ENCODE data around the gene CCL28.
A peak's percentile ranks its signal among the peaks of the same experiment; 100 is the strongest.
"Not testable (repeated sequence)": the region's sequence is repeated elsewhere in the genome, so short reads cannot be mapped to it uniquely, and the experiment has no call there.

CCL28 gene, protein sequence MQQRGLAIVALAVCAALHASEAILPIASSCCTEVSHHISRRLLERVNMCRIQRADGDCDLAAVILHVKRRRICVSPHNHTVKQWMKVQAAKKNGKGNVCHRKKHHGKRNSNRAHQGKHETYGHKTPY

DNA sequence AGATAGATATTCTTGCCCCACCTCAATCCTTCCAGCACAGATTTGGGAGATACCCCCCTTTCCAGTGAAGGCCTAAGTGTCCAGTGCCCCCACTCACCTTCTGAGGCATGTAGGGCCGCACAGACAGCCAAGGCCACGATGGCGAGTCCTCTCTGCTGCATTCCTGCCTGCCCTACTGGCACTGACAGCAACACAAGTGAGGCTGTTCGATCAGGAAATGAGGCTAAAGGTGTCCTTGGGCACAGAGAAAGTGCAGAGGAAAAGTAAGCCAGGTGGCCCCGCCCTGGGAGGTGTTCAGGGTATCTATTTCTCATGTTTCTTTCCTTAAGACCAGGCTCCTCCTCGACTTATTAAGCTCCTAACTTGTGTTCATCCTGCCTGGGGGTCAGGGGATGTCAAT is at the start of gene CCL28:
Gene CCL28 (minus strand): TSS at position 236 of the 400 bp plus-strand sequence. CDS start 75 bp downstream, at position 161.
- no peak for DNase-seq

DNA sequence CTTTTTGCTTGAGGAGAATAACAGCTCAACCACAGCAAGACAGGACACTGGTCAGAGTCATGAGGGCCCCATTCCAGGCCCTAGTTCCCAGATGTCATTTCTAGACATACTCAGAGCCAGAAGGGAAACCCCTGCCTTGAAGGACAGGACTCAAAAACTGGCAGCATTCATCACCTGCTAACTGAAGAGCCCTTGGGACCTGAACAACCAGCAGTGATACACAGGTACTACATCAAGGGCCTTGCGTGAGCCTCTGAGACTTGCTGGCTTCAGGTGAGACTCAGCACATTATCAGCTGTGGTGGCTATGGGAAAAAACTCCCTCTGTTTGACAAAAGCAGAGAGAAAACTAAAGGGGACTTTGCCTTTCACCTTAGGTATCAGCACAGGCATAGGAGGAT is 48.9 kb upstream of the CCL28 start:
- no peak for DNase-seq

DNA sequence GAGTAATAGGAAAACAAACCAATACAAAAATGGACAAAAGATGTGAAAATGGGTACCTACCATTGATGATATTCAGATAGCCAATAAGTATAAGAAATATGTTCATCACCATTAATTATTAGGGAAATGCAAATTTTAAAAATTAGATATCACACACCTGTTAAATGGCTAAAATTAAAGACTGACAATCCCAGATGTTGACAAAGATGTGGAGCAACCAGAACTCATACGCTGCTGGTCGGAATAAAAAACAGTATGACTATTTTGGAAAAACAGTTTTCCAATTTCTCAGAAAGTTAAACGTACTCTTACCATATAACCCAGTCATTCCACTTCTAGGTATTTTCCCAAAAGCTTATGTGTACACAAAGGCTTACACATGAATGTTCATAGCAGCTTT is 44.4 kb upstream of the CCL28 start:
- no peak for DNase-seq

DNA sequence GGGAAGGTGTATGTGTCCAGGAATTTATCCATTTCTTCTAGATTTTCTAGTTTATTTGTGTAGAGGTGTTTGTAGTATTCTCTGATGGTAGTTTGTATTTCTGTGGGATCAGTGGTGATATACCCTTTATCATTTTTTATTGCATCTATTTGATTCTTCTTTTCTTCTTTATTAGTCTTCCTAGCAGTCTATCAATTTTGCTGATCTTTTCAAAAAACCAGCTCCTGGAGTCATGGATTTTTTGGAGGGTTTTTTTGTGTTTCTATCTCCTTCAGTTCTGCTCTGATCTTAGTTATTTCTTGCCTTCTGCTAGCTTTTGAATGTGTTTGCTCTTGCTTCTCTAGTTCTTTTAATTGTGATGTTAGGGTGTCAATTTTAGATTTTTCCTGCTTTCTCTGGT is 29.4 kb upstream of the CCL28 start:
- DNase-seq: not testable (repeated sequence)

DNA sequence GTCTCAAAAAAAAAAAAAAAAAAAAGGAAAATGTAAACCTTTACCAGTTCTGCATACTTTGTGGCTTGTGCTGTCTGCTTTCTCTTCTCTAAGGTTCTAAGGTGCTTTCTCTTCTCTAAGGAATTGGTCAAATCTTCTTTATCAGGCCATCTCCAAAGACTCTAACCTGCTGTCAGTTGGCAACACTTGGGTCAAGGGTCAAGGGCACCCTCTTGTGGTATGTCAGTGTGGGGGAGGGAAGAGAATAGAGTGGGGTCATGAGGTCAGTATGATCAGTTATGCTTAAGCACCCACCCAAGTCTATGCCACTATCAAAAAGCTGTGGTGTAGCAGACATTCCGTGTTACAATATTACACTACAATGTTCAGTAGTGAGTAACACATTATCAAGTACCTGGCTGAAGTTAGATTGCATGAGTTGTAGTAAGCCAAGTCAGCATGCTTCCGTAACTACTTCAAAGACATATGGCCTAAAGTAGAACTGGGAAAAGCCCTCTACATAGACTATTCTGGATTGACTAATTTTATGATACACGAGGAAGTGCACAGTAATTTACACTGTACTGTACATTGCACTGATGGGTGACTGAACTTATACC is 25.0 kb upstream of the CCL28 start:
- no peak for DNase-seq

DNA sequence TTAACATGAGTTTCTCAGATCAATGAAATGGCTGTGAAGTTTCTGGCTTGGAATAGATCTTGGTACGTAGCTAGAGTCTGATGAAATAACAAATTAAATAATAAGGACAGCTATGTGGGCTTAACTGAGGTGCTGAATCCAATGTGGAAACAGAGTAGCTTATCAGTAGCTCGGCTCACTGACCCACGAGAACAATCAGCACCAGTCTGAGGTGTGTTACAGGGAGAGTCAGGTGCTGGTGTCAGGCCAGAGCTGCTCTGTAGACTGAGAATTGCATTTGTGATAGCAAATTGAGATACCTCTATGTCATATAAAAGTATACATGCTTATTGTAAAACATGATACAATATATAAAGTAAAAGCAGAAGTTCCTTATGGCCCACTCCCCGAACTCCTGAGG is 21.2 kb upstream of the CCL28 start:
- DNase-seq: no peak

DNA sequence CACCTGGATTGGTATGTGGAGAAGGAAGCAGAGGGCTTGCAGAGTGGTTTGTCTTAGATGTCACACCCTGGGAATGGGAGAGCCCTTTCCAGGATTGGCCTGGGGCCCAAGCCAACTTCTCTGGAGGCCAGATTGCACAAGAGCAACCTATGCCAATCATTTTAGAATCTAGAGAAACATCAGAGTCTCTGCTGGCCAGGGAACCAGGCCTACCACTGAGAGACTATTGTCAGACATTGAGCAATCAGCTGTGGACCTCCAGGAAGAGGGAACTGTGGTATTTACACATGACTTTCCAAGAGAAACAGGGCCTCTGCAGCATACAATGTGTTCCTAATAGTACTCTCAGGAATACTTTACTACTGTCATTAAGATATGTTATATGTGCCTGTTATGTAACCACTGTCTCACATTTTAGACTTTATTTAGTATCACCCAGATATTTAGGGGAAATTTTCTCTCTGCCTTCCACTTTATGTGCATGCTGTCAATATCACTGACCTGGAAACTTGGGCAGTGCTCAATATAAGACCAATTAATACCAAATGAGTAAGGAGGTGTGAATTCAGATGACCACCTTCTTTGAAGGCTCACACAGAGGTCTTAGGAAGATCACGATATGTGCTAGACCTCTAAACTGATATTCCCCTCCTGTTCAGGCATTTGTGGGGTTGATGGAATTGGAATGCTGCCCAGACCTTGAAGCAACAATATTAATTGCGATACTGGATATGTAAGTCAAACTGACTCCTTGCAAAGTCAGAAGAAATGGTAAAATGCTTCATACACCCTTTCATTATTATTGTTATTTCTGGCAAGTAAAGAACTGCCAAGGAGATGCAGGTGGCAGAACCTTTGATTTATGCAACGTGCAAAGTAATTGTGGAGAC is 20.5 kb upstream of the CCL28 start:
- DNase-seq: no peak

DNA sequence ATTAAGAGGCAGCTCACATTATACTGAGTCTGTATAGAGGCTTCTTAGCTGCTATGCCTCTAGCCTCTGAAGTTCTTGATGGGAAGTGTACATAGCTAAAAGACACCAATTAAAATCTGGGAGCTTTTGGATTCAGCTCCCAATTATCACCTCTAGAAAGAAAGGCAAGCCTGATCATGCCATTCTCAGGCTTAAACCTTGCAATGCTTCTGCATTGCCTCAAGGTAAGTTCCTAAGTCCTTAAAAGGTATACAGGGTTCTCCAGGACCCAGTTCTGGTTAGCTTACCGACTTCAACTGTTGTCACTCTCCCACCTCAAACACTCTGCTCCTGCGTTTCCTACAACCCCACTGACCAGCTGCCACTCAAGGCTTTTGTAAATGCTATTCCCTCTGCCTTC is 17.5 kb upstream of the CCL28 start:
- DNase-seq: no peak

DNA sequence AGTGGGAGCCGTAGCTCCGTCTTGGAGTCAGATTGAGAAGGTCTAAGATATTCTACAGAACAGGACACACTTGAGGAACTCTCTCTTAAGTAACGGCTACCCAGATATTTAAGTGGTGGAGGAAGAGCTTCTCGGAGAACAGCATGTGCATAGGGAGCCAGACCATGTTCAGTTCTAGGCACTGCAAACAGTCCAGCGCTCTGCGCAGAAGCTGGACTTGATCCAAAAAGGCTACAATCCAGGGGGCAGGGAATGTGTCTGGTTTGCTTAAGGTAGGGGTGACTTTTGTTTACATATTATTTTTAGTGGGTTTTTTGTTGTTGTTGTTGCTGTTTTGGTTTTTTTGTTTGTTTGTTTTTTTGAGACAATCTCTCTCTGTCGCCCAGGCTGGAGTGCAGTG is 16.8 kb upstream of the CCL28 start:
- DNase-seq: no peak

DNA sequence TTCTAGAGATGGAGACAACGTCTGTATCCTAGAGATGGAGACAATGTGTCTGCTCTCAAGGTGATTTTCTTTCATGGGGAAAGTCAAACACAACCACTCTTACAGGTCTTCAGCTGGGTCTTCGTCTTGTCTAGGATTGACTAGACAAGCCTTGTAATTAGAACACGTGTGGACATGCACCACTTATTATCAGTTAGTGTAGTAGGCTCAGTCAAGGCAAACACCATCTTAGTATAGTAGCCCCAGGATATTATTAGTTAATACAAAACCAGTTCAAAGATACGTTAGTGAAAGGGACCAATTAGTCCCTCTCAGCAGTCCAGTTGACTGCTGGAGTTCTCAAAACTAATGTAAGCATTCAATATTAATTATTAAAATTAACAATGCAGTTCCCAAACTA is 15.1 kb upstream of the CCL28 start:
- no peak for DNase-seq

DNA sequence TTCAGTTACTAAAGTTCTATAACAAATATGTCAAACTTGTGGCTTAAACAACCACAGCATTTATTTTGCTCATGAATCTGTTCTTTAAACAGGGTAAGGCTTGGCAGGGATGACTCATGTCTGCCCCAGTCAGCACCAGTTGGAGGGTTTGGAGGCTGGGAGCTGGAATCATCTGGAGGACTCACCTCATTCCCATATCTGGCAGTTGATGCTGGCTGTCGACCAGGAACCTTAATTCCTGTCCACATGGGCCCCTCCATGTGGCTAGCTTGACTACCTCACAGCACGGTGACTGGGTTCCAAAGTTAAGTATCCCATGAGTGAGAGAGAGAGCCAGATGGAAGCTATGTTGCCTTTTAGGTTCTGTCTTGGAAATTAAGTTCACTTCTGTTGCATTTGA is 13.8 kb upstream of the CCL28 start:
- DNase-seq: no peak

DNA sequence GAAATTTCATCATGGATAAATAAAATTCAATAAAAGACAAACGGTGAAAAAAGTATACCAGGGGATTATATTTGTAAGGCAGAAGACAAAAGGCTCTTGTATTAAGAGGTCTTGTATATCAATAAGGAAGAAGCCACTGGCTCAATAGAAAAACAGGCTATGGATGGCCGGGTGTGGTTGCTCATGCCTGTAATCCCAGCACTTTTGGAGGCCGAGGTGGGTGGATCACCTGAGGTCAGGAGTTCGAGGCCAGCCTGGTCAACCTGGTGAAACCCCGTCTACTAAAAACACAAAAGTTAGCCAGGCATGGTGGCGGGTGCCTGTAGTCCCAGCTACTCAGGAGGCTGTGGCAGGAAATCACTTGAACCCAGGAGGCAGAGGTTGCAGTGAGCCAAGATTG is 10.9 kb upstream of the CCL28 start:
- not testable (repeated sequence) for DNase-seq

DNA sequence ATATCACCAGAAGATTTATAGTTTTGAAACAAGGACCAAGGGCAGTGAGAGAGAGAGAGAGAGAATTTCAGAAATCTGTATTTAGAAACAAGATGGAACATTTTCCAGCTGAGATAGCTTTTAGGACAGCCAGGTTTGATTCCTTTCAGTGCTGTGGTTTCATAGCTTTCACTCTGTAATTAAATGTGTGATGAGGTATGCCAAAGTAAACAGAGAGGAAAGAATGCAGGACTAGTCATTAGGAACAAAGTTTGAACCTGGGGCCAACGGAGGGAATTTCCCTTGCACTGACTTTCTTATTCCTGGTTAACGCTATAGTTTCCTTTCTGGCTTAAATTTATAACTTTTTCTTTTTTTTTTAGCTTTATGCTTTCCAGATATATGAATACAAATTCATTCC is 10.0 kb upstream of the CCL28 start:
- DNase-seq: peak; percentile 20

DNA sequence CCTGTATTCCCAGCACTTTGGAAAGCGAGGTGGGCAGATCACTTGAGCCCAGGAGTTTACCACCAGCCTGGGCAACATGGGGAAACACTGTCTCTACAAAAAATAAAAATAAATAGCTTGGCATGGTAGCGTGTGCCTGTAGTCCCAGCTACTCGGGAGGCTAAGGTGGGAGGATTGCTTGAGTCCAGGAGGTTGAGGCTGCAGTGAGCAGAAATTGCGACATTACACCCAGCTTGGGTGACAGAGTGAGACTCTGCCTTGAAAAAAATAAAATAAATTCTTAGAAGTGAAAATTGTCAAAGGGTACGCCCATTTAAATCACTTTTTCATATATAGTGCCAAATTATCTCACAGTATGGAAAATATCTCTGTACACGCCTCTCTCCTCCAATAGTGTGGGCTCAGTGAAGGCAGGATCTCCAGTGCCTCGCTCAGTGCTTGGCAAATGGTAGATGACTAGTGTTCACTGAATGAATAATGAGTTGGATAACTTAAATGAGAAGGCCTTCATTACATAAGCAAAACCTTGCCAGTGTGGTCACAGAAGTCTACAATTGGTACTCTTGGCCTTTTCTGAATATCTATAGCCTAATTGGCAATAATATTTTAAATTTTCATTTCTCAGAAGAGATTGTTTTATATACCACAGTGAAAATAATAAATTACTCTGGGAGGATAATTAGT is 9.4 kb upstream of the CCL28 start:
- DNase-seq: no peak

DNA sequence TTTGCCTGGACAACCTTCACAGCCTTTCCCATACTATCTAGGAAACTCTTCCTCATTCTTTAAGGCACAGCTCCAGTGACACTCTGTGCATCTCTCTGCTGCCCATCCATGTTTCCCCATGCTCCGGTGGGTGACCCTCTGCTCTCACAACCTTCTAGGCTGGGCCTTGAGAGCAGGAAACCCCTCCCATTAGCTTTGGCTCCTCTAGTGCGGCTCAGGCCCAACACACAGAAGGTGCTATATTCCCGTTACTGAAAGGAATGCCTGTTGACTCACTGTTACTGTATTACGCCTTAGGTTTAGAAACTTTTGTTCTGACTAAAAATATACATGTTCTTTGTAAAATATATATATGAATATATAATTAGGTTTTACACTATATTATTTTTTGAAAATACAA is 8.1 kb upstream of the CCL28 start:
- no peak for DNase-seq

DNA sequence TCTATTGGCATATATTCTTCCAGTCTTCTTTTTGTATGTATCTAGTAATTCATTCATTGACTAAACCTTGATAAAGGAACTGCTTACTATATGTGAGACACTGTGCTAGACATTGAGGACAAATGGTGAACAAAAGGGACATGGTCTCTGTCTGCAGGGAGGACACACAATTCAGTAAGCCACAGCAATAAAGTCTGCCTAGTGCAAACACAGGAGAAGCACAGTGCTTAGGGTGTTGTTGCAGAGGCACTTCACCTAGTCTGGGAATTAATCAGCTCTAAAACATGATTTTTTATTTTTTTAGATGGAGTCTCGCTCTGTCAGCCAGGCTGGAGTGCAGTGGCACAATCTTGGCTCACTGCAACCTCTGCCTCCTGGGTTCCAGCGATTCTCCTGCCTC is 6.4 kb upstream of the CCL28 start:
- no peak for DNase-seq

DNA sequence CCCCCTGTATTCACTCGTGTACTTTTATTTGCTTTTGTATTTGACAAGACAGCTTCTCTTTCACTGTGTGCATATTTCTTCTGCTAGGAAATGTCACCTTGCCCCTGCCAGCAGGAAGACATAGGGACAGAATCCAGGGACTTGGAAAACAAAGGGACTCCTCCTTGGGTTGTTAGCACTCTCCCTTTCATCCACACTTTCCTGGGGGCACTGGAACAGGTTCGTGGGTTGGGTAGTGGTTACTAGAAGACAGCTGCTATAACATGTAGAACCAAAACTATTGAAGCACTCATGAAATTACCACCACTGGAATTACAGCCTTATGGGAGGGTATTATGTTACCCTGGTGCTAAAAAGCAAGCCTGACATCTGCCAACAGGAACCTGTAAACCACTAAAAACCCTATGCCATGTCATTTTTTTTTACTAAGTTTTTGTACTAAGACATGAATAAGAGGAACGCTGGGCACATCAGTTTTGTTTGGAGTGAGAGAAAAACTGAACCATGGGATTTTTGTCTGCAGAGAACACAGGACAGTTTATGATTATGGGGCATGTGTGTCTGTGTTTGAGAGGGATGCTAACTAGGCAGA is 4.7 kb upstream of the CCL28 start:
- no peak for DNase-seq

DNA sequence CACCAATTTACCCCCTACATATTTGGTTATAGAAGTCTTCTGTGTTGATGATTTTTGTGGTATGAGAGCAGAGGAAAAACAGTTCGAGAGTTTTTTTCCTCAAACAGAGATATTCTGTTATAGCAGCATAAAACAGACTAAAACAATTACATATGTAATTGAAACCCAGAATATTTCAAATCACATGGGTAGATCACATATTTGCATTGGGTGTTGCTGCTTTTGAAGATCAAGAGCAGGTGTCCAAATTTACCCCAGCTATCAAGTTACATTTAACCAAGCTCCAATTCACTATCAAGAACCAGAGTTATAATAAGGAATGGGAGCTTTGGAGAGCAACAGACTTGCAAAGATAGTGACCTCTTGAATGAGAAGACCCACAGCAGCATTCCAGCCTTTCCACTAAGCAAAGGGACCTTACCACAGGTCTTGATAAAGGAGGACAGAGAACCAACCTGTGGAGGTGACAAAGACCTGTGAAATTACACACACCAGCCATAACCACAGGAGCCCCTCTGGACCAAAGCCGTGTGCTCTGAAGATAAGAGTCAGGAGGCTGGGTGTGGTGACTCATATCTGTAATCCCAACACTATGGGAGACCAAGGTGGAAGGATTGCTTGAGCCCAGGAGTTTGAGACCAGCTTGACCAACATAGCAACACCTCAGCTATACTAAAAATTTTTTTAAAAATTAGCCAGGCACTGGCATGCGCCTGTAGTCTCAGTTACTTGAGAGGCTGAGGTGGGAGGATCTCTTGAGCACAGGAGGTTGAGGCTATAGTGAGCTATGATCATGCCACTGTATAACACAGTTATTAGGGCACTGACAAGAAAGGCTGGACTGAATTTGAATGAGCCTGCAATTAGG is 4.0 kb upstream of the CCL28 start:
- no peak for DNase-seq

DNA sequence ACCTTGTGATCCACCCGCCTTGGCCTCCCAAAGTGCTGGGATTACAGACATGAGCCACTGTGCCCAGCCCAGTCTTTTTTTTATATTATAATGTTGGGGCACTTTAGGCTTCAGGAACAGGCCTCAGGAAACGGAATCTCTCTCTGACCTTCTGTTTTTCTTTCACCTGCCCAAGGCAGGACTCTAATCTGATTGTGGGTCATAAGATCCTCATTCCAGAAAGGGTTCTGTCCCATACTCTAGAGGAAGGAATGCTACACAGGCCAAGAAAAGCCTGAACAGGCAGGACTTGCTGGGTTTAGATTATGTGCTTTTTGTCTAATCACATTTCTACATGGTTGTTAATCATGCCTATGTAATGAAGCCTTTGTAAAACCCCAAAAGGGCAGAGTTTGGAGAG is 1.8 kb upstream of the CCL28 start:
- no peak for DNase-seq

DNA sequence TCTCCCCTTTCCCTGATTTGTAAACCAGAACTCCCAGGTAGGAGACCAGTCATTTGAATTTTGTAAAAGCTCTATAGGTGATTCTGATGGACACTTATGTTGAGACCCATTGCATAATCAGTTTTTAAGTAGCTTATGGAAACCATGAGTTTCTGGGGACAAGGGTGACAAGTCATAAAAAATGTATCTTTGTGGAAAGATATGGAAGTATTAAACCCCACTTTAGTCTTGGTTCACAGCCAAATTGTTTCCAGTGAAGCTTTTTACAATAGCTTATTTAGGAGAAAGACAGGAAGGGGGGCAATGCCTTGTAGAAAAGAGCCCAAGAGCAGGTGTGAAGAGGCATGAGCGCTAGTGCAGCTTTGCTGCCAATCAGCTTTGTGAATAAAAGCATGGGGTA is 453 bp upstream of the CCL28 start:
- peak; percentile 96 for DNase-seq

DNA sequence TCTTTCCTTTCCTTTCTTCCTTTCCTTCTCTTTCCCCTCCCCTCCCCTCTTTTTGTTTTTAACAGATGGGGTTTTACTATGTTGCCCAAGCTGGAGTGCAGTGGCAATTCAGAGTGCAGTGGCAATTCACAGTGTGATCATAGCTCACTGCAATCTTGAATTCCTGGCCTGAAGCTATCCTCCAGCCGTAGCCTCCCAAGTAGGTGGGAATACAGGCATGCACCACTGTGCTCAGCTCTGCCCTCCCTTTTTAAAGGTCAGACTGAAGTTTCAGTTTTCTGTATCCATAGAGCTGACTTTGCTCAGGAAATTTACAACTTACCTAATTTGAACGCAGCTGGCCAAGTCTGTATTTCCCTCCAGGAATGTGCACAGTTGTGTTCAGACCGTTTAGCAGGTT is 696 bp downstream of the CCL28 start:
- no peak for DNase-seq

DNA sequence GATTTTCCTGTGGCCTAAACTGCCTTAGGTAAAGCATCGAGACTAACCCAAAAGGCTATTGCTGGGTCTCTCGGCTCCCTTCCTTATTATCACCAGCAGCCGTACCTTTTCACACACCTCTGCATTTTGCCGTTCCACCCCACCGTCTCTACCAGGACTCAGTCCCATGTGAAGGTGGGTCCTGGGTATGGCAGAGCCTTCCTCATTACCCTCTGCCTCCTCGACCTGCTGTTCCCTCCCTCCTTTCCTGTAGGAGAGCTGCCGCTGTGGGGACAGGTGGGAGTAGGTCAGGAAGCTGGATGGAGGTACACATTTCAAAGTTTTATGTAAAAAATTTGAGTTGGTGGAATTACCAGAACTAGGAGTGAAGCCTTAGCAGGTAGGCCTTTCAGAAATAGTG is 1.8 kb downstream of the CCL28 start:
- no peak for DNase-seq
